GM23248 (cell line): ENCODE measurements around the gene FZD4.

ENCODE experiments used
- EZH2 ChIP-seq: fragments of 200-600 bp; sonication (generic); IDR thresholded peaks from 2 replicates; pipeline ENCODE4 v1.6.1; 2018; ENCODE audit warnings: antibody characterized with exemption, mild to moderate bottlenecking; ENCODE audit not compliant: insufficient read depth, poor library complexity, severe bottlenecking
- EZH2phosphoT487 ChIP-seq: fragments of 200-600 bp; sonication (generic); IDR thresholded peaks from 2 replicates; pipeline ENCODE4 v1.6.1; 2018; ENCODE audit warnings: antibody characterized with exemption, moderate library complexity, mild to moderate bottlenecking, low read depth; ENCODE audit not compliant: insufficient read depth

- TF ChIP-seq EZH2, result no peak
- no peak for TF ChIP-seq EZH2phosphoT487
These were observed 13.9 kb downstream of the FZD4 start for GRCh38 chr11:86941077-86941870.
